Activated T-helper 2 cell treated with anti-CD3 and anti-CD28 coated beads, Interferon-gamma antibody, Interleukin-2, Interleukin-4, amounts not matched to agents 10 μg/mL and 5 μg/mL and 100 μg/mL, durations not matched to agents 14 hours and 24 hours and 36 hours (primary cell): ENCODE measurements around the gene ASPG. TPM values are rescaled to one million over a fixed set of nuclear protein-coding genes. Genes with fewer than 3 reads are reported as not detected.

Source experiments
- DNase-seq: peaks from one replicate; pipeline ENCODE4 v3.0.0; 2021; ENCODE audit warnings: low spot score
- H3K27ac Mint-ChIP-seq: one replicate; pipeline ENCODE4 v1.8.0; 2021; ENCODE audit warnings: mixed read lengths
- H3K27me3 Mint-ChIP-seq: one replicate; pipeline ENCODE4 v1.8.0; 2021; ENCODE audit warnings: low read depth, mixed read lengths
- H3K36me3 Mint-ChIP-seq: one replicate; pipeline ENCODE4 v1.8.0; 2021; ENCODE audit warnings: low read depth, mixed read lengths
- H3K4me1 Mint-ChIP-seq: one replicate; pipeline ENCODE4 v1.8.0; 2021; ENCODE audit warnings: low read depth, mixed read lengths
- H3K4me3 Mint-ChIP-seq: one replicate; pipeline ENCODE4 v1.8.0; 2021; ENCODE audit warnings: low read depth, mild to moderate bottlenecking, moderate library complexity, mixed read lengths
- H3K9me3 Mint-ChIP-seq: one replicate; pipeline ENCODE4 v1.8.0; 2021; ENCODE audit warnings: mixed read lengths
- intact Hi-C: fragments of 100-400 bp; cut with micrococcal nuclease; formaldehyde crosslinking; loops from one replicate; pipeline ENCODE4 v1.15.1; 2023
- total RNA-seq: library from RNA; stranded (reverse); gene quantifications from 2 replicates; pipeline ENCODE4 v1.2.3, GENCODE V29; 2022

ASPG gene
- total RNA-seq, 1 donor from 2014 or later = not detected

GRCh38 chr14:104128981-104129380, 43.5 kb downstream of the ASPG start:
- Mint-ChIP-seq H3K9me3 (peaks cover 32% of the 10 kb centered on the region), H3K4me1 (no peaks in the 10 kb centered on the region), H3K27me3 (peaks cover 6% of the 10 kb centered on the region), H3K27ac (no peak overlapping the region), H3K4me3 (no peak overlapping the region), H3K36me3 (no peaks in the 10 kb centered on the region)
- intact Hi-C loops = no loop called here
- DNase-seq = no peak

- no peak for DNase-seq
- no peak overlapping the region for H3K27ac Mint-ChIP-seq
- H3K9me3 Mint-ChIP-seq = peaks cover 28% of the 10 kb centered on the region
- H3K27me3 Mint-ChIP-seq = peaks cover 8% of the 10 kb centered on the region
- H3K36me3 Mint-ChIP-seq = no peaks in the 10 kb centered on the region
- intact Hi-C loops = no loop called here
- no peak overlapping the region for H3K4me3 Mint-ChIP-seq
- H3K4me1 Mint-ChIP-seq = no peaks in the 10 kb centered on the region
These were observed 44.1 kb downstream of the ASPG start for GRCh38 chr14:104129556-104129955.

DNA sequence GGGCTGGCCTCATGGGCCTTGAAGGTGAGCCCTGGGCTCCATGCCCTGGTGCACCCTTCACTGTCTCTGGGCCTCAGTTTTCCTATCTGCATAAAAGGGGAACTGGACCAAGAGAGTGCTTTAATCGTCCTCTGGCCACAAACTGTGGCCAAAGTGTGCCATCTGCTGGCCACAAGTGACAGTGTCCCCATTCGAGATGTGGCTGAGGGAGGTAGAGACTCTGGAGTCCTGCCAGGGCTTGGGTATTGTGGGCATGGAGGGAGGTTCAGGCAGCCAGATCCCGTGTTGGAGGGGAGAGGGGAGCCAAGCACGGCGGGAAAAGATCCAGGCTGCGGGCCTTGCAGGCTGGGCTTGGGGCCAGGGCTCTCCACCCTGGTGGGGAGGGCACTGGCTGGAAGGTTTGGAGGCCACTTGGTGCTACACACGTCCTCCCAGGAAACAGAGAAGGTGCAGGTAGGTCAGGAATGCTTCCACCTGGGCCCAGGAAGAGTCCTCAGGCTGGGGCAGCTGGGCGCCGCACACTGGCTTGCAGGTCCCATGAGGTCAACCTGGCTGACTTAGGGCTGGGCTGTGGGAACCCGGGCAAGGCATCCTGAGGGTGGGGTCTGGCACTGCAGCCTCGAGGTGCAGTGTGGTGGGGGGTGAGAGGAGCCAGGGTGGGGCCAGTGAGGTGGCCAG, 45.6 kb downstream of the ASPG start:
- intact Hi-C loops = loop anchor here (5.0 kb wide), 1 partner anchor 54 kb away; no protein-coding TSS in a partner anchor
- Mint-ChIP-seq H3K27ac (no peak overlapping the region), H3K27me3 (peaks cover 18% of the 10 kb centered on the region), H3K36me3 (no peaks in the 10 kb centered on the region), H3K9me3 (peaks cover 23% of the 10 kb centered on the region), H3K4me3 (no peak overlapping the region), H3K4me1 (no peaks in the 10 kb centered on the region)
- no peak for DNase-seq

DNA sequence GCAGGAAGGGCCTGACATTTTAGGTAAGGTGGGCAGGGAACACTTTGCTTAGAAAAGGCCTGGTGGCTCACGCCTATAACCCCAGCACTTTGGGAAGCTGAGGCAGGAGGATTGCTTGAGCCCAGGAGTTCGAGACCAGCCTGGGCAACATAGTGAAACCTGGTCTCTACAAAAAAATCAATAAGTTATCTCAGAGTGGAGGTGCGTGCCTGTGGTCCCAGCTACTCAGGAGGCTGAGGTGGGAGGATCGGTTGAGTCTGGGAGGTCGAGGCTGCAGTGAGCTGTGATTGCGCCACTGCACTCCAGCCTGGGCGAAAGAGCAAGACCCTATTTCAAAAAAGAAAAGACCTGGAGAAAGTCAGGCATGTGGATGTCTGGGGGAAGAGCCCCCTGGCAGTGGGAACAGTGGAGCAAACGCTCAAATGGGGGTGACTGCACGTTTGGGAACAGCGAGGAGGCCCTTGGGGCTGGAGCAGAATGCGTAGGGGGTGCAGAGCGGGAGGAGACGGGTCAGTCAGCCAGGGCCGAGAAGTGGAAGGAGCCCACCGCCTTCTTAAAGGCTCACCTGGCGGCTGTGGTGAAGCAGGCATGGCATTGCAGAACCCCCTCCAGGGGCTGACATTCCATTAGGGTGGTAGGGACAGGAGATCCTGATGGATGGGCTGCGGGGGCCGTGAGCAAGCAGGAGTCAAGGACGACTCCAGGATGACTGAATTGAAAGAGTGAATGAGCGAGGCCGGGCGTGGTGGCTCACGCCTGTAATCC, 46.6 kb downstream of the ASPG start:
- peaks cover 22% of the 10 kb centered on the region for H3K27me3 Mint-ChIP-seq

DNA sequence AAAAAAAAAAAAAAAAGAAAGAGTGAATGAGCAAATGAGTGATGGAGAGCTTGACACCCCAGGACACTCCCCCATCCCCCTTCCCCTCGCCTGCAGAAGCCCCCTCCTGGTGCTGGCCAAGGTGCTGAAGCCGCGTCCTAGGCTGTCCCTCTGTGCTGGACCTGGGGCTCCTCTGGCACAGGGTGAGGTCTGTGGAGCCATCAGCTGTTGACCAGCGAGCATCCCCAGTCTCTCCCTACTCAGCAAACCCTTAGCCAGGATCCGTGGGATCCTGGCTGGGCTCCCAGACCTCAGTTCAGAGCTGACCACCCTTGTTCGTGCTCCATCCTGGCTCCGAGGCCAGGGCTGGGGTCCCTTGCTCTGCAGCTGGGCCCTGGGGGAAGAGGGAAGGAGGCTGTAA, 47.5 kb downstream of the ASPG start:
- DNase-seq = no peak
- H3K27me3 Mint-ChIP-seq = peaks cover 24% of the 10 kb centered on the region
- H3K4me3 Mint-ChIP-seq = no peak overlapping the region
- no peak overlapping the region for H3K27ac Mint-ChIP-seq
- H3K36me3 Mint-ChIP-seq = no peaks in the 10 kb centered on the region
- H3K9me3 Mint-ChIP-seq = peaks cover 20% of the 10 kb centered on the region
- H3K4me1 Mint-ChIP-seq = no peaks in the 10 kb centered on the region
- intact Hi-C loops = loop anchor here (5.0 kb wide), 1 partner anchor 56 kb away; no protein-coding TSS in a partner anchor

More for the DNA sequence above, 46.6 kb downstream of the ASPG start:
- no peak overlapping the region for H3K27ac Mint-ChIP-seq
- H3K36me3 Mint-ChIP-seq = no peaks in the 10 kb centered on the region
- no peaks in the 10 kb centered on the region for H3K4me1 Mint-ChIP-seq
- no peak overlapping the region for H3K4me3 Mint-ChIP-seq
- intact Hi-C loops = loop anchor here (5.0 kb wide), 1 partner anchor 55 kb away; no protein-coding TSS in a partner anchor
- peaks cover 20% of the 10 kb centered on the region for H3K9me3 Mint-ChIP-seq
- DNase-seq = no peak

DNA sequence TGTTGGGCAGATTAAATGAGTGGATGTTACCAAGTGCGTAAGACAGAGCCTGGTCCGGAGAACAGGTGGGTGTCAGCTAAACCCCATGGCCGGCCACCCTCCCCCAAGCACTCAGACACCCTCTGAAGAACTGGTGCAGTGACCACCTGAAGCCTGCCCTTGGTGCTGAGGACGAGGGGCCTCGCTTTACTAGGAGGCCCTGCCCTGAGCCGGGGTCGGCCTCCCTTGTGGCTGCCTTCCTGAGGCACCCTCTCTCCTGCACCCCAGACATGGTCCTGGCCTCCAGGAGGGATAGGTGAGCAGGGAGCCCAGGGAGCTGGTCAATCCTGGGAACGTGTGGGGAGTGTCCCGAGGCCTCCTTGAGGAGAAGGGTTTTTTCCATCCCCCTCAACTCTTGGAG, 48.0 kb downstream of the ASPG start:
- peaks cover 24% of the 10 kb centered on the region for H3K27me3 Mint-ChIP-seq
- peaks cover 19% of the 10 kb centered on the region for H3K9me3 Mint-ChIP-seq
- DNase-seq = no peak
- no peak overlapping the region for H3K4me3 Mint-ChIP-seq
- H3K36me3 Mint-ChIP-seq = no peaks in the 10 kb centered on the region
- intact Hi-C loops = loop anchor here (5.0 kb wide), 1 partner anchor 56 kb away; no protein-coding TSS in a partner anchor
- no peak overlapping the region for H3K27ac Mint-ChIP-seq
- H3K4me1 Mint-ChIP-seq = no peaks in the 10 kb centered on the region

GRCh38 chr14:104134061-104134965, 48.8 kb downstream of the ASPG start:
- Mint-ChIP-seq H3K27ac (no peak overlapping the region), H3K27me3 (peaks cover 24% of the 10 kb centered on the region), H3K9me3 (peaks cover 10% of the 10 kb centered on the region), H3K36me3 (no peaks in the 10 kb centered on the region), H3K4me3 (no peak overlapping the region), H3K4me1 (no peaks in the 10 kb centered on the region)
- intact Hi-C loops = loop anchor here (5.0 kb wide), 1 partner anchor 57 kb away; no protein-coding TSS in a partner anchor
- DNase-seq = no peak

DNA sequence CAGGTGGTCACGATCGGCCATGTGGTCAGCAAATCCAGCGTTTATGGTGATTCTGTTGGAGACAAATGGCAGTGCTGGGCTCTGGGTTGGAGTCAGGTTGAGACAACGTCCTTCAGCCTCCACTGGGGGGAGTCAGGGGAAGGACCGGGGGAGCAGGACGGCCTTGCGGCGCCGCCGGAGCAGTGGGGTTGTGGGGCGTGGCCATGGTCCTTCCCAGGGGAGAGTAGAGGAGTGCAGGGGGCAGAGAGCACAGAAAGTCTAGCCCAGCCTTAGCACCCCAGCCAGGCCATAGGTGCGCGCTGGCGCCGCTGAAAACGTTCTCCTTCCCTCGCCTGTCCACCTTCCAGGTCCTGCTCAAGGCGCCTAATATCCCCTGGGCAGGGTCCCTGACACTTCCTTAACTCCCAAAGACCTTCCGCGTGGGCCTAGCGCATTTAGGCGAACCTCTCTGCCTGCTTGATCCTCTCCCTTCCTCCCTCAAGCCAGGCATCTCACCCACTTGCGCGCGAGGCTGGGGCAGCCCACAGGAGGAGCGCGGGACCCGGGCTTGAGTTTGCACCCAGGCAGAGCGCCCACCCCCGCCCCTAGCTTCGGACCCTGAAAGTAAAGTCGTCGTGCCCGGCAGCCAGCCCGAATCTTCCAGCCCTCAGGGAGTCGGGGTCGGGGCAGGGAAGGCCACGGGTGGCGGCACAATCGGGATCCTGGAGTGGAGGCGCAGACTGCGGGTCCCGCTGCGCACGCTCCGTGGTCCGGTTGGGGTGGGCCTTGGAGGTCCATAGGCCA, 49.8 kb downstream of the ASPG start:
- no peak overlapping the region for H3K27ac Mint-ChIP-seq
- no peaks in the 10 kb centered on the region for H3K36me3 Mint-ChIP-seq
- H3K9me3 Mint-ChIP-seq = peaks cover under 1% of the 10 kb centered on the region
- H3K27me3 Mint-ChIP-seq = peaks cover 28% of the 10 kb centered on the region
- DNase-seq = no peak
- no peaks in the 10 kb centered on the region for H3K4me1 Mint-ChIP-seq
- intact Hi-C loops = loop anchor here (5.0 kb wide), 1 partner anchor 427 kb away; no protein-coding TSS in a partner anchor
- no peak overlapping the region for H3K4me3 Mint-ChIP-seq

DNA sequence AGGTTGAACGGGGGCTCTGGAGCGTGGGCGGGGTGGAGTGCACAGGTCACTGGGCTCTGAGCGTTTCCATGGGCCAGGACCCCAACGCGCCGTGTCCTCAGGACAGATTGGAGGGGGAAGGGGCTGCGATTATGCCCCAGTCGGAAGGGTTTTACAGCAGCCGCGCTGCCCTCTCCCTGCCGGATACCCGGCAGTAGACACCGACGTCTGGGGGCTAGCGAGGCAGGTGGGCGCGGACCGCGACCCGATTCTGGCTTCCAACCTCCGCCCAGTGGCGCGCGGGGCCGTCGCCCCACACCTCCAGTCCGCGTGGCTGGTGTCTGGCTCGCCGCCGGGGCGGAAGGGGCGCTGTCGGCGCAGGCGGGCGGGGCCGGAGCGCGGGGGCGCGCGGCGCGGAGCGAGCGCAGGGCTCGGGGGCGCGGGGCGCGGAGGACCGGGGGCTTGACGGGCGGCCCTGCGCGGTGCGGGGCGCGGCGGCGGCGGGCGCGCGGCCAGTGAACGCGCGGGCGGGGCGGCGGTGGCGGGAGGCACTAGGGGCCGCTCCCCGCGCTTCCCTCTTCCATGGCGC, 50.5 kb downstream of the ASPG start:
- Mint-ChIP-seq H3K27me3 (peaks cover 27% of the 10 kb centered on the region), H3K9me3 (no peaks in the 10 kb centered on the region), H3K4me3 (no peak overlapping the region), H3K27ac (no peak overlapping the region), H3K36me3 (no peaks in the 10 kb centered on the region), H3K4me1 (no peaks in the 10 kb centered on the region)
- DNase-seq = no peak
- intact Hi-C loops = loop anchor here (5.0 kb wide), 1 partner anchor 426 kb away; no protein-coding TSS in a partner anchor

DNA sequence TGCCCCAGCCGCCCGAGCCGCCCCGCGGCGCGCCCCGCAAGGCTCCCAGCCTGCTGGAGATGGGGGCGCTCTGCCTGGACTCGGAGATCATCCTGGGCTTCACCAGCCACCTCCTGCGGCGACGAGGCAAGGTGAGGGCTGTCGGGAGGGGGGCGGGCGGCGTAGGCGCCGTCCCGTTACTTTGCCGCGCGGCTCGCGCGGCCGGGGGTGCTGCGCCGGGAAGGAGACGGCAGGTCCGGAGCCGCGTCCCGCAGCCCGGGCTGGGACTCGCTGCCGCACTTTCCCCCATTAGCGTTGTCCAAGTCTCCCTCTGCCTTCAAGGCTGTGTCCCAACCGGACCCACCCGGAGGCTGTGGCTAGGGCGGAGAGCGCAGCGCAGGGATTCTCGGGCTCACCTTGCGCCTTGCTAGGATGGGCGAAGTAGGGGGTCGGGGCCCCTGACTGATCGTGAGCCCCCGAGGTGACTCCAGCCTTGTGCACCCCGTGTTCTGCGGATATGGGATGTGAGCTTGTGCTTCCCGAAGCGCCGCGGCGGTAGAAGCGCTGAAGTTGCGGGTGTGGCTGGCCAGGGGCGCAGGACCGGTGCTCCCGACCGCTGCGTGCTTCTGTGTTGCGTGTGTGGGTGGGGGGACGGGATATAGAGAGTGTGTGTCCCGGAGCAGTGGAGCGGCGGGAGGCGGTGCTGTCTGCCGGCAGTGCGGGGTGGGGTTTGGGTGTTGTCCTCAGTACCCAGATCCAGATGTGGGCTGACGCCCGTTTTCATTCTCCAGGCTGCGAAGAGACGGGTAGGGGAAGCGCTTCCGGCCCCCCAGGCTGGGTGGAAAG, 51.2 kb downstream of the ASPG start:
- Mint-ChIP-seq H3K4me3 (peak overlapping the region; percentile 33), H3K27ac (no peak overlapping the region), H3K36me3 (no peaks in the 10 kb centered on the region), H3K9me3 (no peaks in the 10 kb centered on the region), H3K27me3 (peaks cover 27% of the 10 kb centered on the region), H3K4me1 (no peaks in the 10 kb centered on the region)
- intact Hi-C loops = loop anchor here (5.0 kb wide), 1 partner anchor 426 kb away; no protein-coding TSS in a partner anchor
- DNase-seq = no peak
